Measurements from ENCODE around the gene CTNND2.

Gene CTNND2

GRCh38 chr5:11514705-11515432 lies 389.4 kb downstream of the CTNND2 start:
- Histone ChIP-seq H3K4me2 (ENCODE audit: low read depth, low read length) (no peak overlapping the region), H3F3A (ENCODE audit: insufficient read depth, low read length) (no peaks in the 10 kb centered on the region), H3K4me1 (ENCODE audit: low read length) (no peaks in the 10 kb centered on the region), H4K20me1 (ENCODE audit: insufficient read depth, low read length) (no peaks in the 10 kb centered on the region), H3K9me2 (replicated peaks; ENCODE audit: insufficient read depth, low read length) (no peaks in the 10 kb centered on the region), H2AFZ (ENCODE audit: low read length) (no peak overlapping the region), H3K9me3 (replicated peaks; ENCODE audit: insufficient read depth, low read length) (no peaks in the 10 kb centered on the region), H3K9ac (ENCODE audit: low read length) (no peak overlapping the region), H3K27me3 (replicated peaks; ENCODE audit: insufficient read depth, low read length) (no peaks in the 10 kb centered on the region), H3K27ac (ENCODE audit: low read length) (no peak overlapping the region), H3K79me2 (ENCODE audit: low read length) (no peaks in the 10 kb centered on the region), H3K36me3 (replicated peaks; ENCODE audit: insufficient read depth, low read length) (no peaks in the 10 kb centered on the region), H3K4me3 (ENCODE audit: low read length) (no peak overlapping the region)
- TF ChIP-seq CTCF (IDR thresholded peaks at IDR 0.05; ENCODE audit: low read length) (no peak), EZH2phosphoT487 (IDR thresholded peaks at IDR 0.05; ENCODE audit: low read length) (no peak), EZH2 (optimal IDR thresholded peaks at IDR 0.05; ENCODE audit: low read depth, low read length) (no peak)
- DNase-seq: no peak

GRCh38 chr5:11511878-11512277 lies 392.4 kb downstream of the CTNND2 start:
- Histone ChIP-seq H3K9me2 (replicated peaks; ENCODE audit: insufficient read depth, low read length) (no peaks in the 10 kb centered on the region), H3K4me3 (ENCODE audit: low read length) (no peak overlapping the region)
- no peak for DNase-seq

GRCh38 chr5:11510889-11511288 lies 393.4 kb downstream of the CTNND2 start:
- no peak overlapping the region for H2AFZ ChIP-seq (ENCODE audit: low read length)
- no peak overlapping the region for H3K4me3 ChIP-seq (ENCODE audit: low read length)
- TF ChIP-seq EZH2phosphoT487 (IDR thresholded peaks at IDR 0.05; ENCODE audit: low read length) (no peak), EZH2 (optimal IDR thresholded peaks at IDR 0.05; ENCODE audit: low read depth, low read length) (no peak), CTCF (IDR thresholded peaks at IDR 0.05; ENCODE audit: low read length) (no peak)
- no peaks in the 10 kb centered on the region for H3K36me3 ChIP-seq (replicated peaks; ENCODE audit: insufficient read depth, low read length)
- H3K27ac ChIP-seq (ENCODE audit: low read length): no peak overlapping the region
- no peaks in the 10 kb centered on the region for H4K20me1 ChIP-seq (ENCODE audit: insufficient read depth, low read length)
- no peak overlapping the region for H3K4me2 ChIP-seq (ENCODE audit: low read depth, low read length)
- H3K79me2 ChIP-seq (ENCODE audit: low read length): no peaks in the 10 kb centered on the region
- no peaks in the 10 kb centered on the region for H3F3A ChIP-seq (ENCODE audit: insufficient read depth, low read length)
- no peak for DNase-seq
- H3K9me2 ChIP-seq (replicated peaks; ENCODE audit: insufficient read depth, low read length): no peaks in the 10 kb centered on the region
- H3K9me3 ChIP-seq (replicated peaks; ENCODE audit: insufficient read depth, low read length): no peaks in the 10 kb centered on the region
- no peaks in the 10 kb centered on the region for H3K4me1 ChIP-seq (ENCODE audit: low read length)
- no peaks in the 10 kb centered on the region for H3K27me3 ChIP-seq (replicated peaks; ENCODE audit: insufficient read depth, low read length)
- H3K9ac ChIP-seq (ENCODE audit: low read length): no peak overlapping the region

More at GRCh38 chr5:11511878-11512277, 392.4 kb downstream of the CTNND2 start:
- no peaks in the 10 kb centered on the region for H3K36me3 ChIP-seq (replicated peaks; ENCODE audit: insufficient read depth, low read length)
- no peaks in the 10 kb centered on the region for H3F3A ChIP-seq (ENCODE audit: insufficient read depth, low read length)
- no peaks in the 10 kb centered on the region for H3K4me1 ChIP-seq (ENCODE audit: low read length)
- H3K4me2 ChIP-seq (ENCODE audit: low read depth, low read length): no peak overlapping the region
- no peaks in the 10 kb centered on the region for H3K9me3 ChIP-seq (replicated peaks; ENCODE audit: insufficient read depth, low read length)
- no peak for TF ChIP-seq EZH2 (optimal IDR thresholded peaks at IDR 0.05; ENCODE audit: low read depth, low read length)
- TF ChIP-seq CTCF (IDR thresholded peaks at IDR 0.05; ENCODE audit: low read length): no peak
- no peak for TF ChIP-seq EZH2phosphoT487 (IDR thresholded peaks at IDR 0.05; ENCODE audit: low read length)
- no peak overlapping the region for H3K27ac ChIP-seq (ENCODE audit: low read length)
- H3K79me2 ChIP-seq (ENCODE audit: low read length): no peaks in the 10 kb centered on the region
- H3K27me3 ChIP-seq (replicated peaks; ENCODE audit: insufficient read depth, low read length): no peaks in the 10 kb centered on the region
- no peaks in the 10 kb centered on the region for H4K20me1 ChIP-seq (ENCODE audit: insufficient read depth, low read length)
- no peak overlapping the region for H3K9ac ChIP-seq (ENCODE audit: low read length)
- no peak overlapping the region for H2AFZ ChIP-seq (ENCODE audit: low read length)
